GM18519 (cell line): ENCODE measurements around the gene BNIPL.

ENCODE experiments used
- ATAC-seq: cut with Tn5 transposase; IDR thresholded peaks from one replicate; pipeline ENCODE4 v1.9.1; 2021; ENCODE audit warnings: mild to moderate bottlenecking, moderate library complexity; ENCODE audit not compliant: unreplicated experiment, low FRiP score

BNIPL gene

DNA sequence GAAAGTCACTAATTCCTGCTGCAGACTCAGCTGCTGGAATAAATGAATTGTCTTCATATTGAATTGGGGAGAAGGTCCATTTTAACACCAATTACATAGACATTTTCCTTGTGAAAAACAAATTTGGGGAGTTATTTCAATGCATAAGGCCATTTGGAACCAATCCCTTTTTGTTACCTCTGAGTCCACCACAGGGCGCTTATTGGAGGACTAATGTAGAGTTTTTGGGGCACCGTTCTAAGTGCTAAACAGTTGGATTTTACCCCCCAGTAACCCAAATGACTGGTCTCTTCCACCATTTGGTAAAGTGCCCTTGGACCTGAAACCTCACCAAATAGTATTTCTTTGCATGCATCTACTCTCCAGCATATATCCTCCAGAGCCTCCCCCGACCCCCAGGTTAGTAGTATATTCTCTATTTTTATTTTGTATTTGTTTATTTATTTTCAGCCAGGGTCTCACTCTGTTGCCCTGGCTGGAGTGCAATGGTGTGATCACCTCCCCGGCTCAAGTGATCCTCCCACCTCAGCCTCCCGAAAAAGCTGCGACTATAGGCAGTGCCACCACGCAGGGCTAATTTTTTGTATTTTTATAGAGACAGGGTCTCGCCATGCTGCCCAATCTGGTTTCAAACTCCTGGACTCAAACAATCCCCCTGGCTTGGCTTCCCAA is 26.6 kb upstream of the BNIPL start:
- no peak for ATAC-seq

DNA sequence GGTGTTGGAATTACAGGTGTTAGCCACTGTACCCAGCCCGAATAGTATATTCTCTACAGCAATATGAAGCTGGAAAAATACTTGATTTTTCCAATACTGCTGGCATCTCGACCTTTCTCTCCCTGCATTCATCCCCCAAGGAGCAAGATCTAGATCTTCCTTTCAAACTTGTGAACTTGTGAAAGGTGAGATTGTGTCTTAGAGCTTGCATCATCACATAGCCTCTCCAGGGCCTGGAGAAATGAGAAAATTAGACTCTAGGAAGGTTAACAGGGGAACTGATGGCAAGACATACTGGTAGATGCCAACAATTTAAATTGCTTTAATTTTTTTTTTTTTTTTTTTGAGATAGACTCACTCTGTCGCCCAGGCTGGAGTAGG is 26.1 kb upstream of the BNIPL start:
- ATAC-seq: no peak

DNA sequence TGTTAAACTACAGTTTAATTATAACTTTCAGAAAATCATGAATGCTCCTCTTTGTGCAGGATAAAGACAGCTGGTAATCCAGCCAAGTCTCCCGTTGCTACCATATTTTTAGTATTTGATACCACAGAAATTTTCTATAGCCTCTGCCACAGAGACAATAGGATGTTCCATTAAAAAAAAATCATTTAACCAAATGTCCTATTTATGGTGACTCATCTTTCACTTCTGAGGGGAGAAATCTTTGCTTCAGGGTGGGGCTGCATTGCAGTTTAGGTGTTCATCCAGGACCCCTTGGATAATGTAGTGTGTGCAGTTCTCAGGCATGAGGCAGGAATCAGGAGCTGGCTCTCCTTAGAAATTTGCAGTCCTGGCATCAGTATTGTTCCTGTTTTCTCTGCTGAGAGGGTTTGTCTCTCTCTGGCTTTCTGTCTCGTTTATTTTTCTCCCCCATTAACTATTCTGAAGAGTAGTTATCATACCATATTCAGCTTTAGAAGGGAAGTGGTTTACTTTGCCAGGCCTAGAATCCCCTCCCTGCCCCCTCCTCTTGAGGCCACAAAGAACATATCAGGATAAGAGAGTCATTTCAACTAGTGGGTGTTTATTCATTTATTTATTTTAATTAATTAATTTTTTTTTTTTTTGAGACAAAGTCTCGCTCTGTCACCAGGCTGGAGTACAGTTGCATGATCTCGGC is 25.1 kb upstream of the BNIPL start:
- no peak for ATAC-seq

DNA sequence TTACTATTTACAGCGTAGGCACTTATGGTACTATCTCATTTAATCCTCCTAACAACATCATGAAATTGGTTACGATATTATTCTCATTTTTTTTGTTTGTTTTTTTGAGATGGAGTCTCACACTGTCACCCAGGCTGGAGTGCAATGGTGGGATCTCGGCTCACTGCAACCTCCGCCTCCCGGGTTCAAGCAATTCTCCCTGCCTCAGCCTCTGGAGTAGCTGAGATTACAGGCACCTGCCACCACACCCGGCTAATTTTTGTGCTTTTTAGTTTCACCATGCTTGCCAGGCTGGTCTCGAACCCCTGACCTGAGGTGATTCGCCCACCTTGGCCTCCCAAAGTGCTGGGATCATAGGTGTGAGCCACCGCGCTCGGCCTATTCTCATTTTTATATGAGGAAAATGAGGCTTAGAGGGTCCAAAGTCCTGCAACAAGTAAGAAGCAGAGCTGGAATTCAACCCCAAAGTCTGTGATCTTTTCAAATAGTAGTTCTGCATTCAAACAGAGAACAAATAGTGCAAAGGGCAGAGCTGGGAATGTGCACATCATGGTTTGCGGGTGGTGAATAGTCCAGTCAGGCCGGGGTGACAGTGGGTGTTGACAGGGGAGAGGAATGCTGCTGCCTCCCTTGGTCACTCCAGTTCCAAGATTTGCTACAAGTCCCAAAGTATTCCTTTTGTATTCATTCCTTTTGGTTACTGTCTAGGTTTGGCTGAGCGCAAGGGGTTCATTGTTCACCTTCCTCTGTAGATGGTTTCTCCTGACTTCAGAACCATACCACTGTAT is 23.5 kb upstream of the BNIPL start:
- no peak for ATAC-seq

DNA sequence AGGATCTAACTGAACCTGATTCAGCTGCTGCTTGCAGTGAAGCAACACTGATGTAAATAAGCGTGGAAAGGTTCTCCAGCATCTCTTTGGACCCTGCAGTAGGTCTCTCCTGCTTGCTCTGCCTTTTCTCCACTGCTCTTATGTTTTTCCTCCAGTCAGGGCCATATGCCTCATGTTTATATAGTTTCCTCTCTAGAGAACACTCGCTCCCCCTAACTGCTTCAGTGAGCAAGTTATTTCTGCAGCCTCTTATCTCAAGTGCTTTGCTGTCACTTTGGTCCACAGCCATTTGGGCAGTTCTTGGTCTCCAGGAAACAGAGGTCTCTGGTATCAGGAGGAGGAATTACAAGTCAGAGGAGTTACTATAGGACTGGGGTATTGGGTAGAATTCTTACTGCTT is 22.9 kb upstream of the BNIPL start:
- no peak for ATAC-seq

DNA sequence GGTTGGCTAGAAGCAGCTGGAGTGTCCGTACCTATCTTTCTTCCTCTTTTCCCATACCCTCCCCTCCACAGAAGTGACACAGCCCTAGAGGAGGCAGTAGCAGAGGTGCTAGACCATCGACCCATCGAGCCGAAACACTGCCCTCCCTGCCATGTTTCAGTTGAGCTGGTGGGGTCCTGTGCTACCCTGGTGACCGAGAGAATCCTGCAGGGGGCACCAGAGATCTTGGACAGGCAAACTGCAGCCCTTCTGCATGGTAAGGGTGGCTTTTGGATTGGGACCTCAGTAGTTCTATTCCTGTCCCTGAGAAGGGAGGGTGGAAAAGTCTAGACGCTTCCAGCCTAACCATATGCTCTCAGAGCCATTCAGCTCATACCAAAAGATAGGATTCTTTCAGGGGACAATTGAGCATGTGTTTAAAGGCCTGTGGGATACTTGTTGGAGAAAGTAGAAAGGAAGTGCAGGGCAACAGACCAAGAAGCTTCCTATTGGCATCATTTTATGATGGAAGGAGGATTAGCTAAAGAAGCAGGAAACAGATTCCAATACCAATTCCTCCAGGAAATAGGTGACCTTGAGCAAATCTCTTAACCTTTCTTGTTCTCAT is 11.7 kb upstream of the BNIPL start:
- no peak for ATAC-seq

DNA sequence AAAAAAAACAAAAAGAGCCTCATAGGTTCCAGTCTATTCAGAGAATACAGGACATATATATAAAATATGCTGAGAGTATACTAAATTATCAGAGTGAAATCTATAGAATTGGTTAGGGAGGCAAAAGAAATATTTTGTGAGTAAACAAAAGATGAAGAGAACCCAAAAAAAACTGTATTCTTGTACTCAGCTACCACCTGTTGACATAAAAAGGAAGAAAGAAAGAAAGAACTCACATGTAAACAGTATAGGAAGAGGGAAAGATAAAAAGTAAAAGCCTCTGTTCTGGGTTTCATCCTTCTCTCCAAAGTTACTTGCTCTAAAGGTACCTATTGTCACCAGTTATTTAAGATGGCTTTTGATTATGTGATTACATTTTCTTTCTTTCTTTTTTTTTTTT is 9.9 kb upstream of the BNIPL start:
- ATAC-seq: no peak

DNA sequence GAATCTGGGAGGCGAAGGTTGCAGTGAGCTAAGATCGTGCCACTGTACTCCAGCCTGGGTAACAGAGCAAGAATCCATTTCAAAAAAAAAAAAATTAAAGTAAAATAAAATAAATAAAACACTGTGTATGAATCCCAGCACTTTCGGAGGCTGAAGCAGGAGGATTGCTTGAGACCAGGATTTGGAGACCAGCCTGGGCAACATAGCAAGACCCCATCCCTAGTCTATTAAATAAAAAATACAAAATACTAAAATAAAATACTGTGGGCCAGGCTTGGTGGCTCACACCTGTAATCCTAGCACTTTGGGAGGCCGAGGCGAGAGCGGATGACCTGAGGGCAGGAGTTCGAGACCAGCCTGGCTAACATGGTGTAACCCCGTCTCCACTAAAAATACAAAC is 4.2 kb upstream of the BNIPL start:
- no peak for ATAC-seq

DNA sequence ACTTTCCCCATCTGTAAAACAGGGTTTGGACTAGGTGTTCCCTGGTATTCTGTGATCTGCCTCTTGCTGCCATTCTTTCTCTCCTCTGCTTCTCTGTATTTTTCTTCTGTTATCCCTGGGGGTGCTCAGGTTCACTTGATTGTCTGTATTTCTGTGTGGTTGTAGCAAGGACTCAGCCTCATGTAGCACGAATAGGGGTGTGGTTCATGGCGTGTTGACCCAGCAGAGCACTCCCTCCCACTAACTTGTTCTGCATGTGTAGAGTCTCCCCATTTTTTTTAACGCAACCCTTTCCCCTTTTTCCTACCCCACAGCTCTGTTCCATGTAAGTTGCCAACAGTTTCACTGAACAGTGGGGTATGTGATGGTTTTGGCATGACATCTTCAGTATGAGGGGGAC is 1.2 kb upstream of the BNIPL start:
- ATAC-seq: no peak

DNA sequence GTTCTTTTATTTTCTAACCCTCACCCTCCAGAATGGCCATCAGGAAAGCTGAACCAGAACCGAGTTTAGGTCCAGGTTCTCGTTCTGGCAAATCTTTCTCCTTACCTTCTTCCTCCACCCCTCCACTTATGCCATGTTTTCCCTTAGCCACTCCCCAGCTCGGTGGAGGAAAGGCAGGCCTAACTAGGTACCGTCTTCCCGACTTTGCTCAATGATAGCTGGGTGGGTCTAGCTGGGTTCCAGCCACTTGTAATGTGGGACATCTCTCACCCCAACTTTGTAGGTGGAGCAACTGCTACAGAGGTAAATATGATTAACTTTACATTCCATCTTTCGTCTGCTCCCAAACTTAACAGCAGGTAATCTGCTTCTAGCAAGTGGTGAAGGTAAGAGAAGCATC is 646 bp downstream of the BNIPL start:
- ATAC-seq: no peak

DNA sequence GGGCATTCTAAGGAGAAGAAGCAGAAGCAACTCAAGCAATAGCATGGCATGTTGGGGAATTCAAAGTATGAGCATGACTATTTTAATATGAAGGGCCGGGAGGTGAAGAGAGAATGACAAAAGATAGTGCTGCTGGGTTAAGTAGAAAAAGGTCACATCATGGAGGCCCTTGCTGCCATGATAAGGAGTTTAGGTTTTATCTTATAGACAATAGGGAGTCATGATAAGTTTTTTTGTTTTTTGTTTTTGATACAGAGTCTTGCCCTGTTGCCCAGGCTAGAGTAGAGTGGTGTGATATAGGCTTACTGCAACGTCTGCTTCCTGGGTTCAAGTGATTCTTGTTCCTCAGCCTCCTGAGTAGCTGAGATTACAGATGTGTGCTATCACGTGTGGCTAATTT is 3.1 kb downstream of the BNIPL start:
- ATAC-seq: no peak

DNA sequence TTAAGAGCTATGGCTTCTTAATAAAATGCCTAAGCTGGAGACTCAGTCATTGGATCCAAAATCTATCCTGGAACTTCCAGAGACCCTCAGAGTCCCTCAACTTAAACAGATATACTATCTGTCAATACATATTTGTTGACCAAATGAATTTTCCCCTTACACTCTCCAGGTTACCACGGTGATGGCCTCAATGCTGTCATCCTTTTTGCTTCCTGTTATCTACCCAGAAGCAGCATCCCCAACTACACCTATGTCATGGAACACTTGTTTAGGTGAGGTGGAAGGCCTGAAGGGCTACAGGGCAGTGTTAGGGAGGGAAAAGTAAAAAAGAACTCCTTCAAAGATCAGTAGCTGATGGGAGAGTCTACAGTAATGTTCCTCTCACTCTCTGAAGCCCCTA is 6.8 kb downstream of the BNIPL start:
- no peak for ATAC-seq

DNA sequence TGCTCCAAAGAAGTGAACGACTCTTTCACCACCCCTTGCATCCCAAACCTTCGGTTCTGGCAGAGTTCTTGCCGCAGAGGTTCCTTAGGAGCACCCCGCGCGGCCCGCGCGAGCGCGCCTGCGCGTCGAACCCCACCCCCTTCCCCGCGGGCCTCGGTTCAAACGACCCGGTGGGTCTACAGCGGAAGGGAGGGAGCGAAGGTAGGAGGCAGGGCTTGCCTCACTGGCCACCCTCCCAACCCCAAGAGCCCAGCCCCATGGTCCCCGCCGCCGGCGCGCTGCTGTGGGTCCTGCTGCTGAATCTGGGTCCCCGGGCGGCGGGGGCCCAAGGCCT is 11.2 kb downstream of the BNIPL start, which contains the start of gene C1orf56:
Gene C1orf56 (plus strand): TSS at position 161 of the 334 bp plus-strand sequence. CDS start 97 bp downstream, at position 258.
- no peak for ATAC-seq

DNA sequence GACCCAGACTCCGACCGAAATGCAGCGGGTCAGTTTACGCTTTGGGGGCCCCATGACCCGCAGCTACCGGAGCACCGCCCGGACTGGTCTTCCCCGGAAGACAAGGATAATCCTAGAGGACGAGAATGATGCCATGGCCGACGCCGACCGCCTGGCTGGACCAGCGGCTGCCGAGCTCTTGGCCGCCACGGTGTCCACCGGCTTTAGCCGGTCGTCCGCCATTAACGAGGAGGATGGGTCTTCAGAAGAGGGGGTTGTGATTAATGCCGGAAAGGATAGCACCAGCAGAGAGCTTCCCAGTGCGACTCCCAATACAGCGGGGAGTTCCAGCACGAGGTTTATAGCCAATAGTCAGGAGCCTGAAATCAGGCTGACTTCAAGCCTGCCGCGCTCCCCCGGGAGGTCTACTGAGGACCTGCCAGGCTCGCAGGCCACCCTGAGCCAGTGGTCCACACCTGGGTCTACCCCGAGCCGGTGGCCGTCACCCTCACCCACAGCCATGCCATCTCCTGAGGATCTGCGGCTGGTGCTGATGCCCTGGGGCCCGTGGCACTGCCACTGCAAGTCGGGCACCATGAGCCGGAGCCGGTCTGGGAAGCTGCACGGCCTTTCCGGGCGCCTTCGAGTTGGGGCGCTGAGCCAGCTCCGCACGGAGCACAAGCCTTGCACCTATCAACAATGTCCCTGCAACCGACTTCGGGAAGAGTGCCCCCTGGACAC is 11.7 kb downstream of the BNIPL start:
- ATAC-seq: no peak

DNA sequence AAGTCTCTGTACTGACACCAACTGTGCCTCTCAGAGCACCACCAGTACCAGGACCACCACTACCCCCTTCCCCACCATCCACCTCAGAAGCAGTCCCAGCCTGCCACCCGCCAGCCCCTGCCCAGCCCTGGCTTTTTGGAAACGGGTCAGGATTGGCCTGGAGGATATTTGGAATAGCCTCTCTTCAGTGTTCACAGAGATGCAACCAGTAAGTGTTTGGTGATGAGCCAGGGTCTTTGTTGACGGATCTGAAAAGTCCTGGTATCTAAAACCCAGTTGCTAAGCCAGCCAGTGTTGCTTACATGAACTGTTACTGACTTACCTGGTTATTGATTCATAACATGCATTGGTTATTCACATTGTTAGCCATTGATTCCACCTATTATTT is 12.3 kb downstream of the BNIPL start:
- no peak for ATAC-seq

DNA sequence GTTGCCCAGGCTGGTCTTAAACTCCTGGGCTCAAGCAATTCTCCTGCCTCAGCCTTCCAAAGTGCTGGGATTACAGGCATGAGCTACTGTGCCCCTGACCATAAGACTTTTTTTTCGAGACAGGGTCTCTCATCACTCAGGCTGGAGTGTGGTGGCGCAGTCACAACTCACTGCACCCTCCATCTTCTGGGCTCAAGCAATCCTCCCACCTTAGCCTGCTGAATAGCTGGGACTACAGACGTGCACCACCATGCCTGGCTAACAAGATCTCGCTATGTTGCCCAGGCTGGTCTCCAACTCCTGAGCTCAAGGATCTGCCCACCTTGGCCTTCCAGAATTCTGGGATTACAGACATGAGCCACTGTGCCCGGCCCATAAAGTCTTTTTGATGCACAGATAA is 13.1 kb downstream of the BNIPL start:
- ATAC-seq: no peak

DNA sequence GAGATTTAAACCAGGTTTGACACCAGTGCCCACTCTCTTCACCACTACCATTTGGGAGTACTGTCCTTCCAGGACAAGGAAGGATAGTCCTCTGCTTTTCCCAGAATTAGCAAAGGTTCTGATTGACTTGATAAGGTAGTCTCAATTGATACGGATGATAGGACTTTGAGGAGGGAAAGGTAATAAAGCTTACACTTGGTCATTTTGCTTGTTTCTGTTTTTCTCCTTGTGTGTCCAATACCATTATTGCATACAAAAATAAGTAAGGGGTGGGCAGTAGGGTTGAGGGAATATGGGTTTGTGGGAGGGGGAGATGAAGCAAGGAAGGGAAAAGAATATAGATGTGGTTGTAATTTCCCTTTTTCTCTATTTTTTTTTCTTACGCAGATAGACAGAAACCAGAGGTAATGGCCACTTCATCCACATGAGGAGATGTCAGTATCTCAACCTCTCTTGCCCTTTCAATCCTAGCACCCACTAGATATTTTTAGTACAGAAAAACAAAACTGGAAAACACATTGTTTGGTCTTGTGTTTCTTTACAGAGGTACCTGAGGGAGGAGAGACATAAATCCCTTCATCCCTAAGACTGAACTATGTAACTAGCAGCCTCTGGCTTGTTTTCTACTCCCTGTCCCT is 13.8 kb downstream of the BNIPL start:
- no peak for ATAC-seq

DNA sequence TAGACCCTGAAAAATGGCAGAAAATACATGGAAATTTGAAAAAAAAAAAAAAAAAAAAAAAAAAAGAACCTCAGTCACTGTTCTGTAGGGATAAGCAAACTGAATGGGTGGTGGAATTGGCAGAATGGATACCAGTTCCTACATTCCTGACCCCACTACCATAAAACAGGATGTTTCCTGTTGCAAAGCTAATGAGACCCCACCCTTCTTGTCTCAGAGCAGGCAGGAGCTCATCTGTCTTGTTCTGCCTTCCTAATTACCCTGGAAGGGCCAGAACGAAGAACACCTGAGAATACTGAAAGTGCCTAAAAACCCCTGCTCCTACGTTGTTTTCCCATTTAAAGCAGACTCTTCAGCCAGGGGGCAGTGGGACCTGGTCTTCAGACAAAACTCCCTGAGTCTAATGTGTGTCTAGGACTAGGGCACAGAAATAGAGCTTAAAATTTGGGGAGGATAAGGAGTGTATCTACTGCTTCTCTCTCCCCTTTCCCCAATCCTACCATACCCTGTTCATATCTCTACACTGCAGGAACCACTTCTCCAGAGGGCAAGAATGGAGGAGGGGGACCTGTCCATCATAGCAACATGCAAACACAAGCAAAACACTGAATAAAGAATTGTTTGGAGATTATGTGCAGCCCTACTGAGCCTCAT is 15.1 kb downstream of the BNIPL start:
- no peak for ATAC-seq

DNA sequence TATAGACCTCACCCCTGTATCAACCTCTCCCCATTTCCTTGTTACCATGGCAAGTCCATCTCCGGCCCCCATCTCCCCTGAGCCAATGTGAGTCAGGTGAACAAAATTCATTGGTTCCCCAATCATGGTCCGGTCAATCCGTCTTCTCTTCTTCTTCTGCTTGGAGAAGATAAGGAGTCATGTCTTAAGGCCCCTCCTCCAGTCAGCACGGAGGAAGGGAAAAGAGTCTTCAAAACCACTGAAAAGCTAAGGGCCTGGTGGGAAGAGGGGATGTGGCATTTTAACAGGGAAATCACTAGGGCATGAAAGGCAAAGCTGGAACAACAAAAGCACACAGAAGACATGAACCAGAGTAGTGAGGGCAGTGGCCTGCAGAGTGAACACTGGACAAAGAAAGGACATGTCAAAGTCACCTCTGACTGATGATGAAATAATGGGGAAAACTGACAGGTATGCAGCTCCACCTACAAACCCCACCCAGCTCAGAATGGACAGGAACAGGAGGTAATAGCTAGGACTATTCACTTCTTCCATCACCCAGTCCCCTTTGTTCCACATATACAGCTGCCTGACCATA is 18.7 kb downstream of the BNIPL start:
- ATAC-seq: no peak
